Breast epithelium (tissue), 4 donors: Measurements from ENCODE around the gene TOGARAM1. TPM values are rescaled to one million over a fixed set of nuclear protein-coding genes. Genes with fewer than 3 reads are reported as not detected.

Source experiments
- DNase-seq, 2 donors: peaks; one replicate each; pipeline ENCODE4 v3.0.0-alpha.2; 2019; ENCODE audit warnings: low spot score in 2 of 2
- H3K27ac ChIP-seq, 2 donors: fragments of 200-600 bp; sonication (generic) in 1 of 2; one replicate each; pipeline ENCODE4 v1.5.1; 2016 to 2019; ENCODE audit warnings: mild to moderate bottlenecking in 1 of 2
- H3K27me3 ChIP-seq, 2 donors: fragments of 200-600 bp; sonication (generic) in 1 of 2; one replicate each; pipeline versions ENCODE4 v1.5.1 to v1.6.0; 2017 to 2019; ENCODE audit warnings: control low read depth in 1 of 2, mild to moderate bottlenecking in 1 of 2
- H3K36me3 ChIP-seq: fragments of 200-600 bp; one replicate; pipeline ENCODE4 v1.5.1; 2019
- H3K4me1 ChIP-seq, 2 donors: fragments of 200-600 bp; sonication (generic); one replicate each; pipeline ENCODE4 v1.5.1; 2016 to 2019; ENCODE audit warnings: control low read depth in 1 of 2
- H3K4me3 ChIP-seq, 3 donors: fragments of 200-600 bp; sonication (generic); 1 replicate in 2 of 3; 2 replicates in 1 of 3; pipeline ENCODE4 v1.5.1; 2016 to 2019; ENCODE audit warnings: mild to moderate bottlenecking in 3 of 3, moderate library complexity in 2 of 3
- H3K9me3 ChIP-seq, 2 donors: fragments of 200-600 bp; sonication (generic) in 1 of 2; one replicate each; pipeline ENCODE4 v1.5.1; 2016 to 2019; ENCODE audit warnings: control low read depth in 1 of 2
- POLR2A ChIP-seq: fragments of 450-650 bp; IDR thresholded peaks from one replicate; pipeline ENCODE4 v1.6.1; 2016; ENCODE audit warnings: antibody characterized with exemption, mild to moderate bottlenecking, moderate library complexity
- POLR2AphosphoS5 ChIP-seq, 3 donors: sonication (generic); formaldehyde crosslinking; IDR thresholded peaks; one replicate each; pipeline ENCODE4 v1.6.1; 2017; ENCODE audit warnings: antibody characterized with exemption in 3 of 3
- intact Hi-C: fragments of 100-400 bp; cut with DNase I; formaldehyde crosslinking; loops from one replicate; pipeline ENCODE4 v1.15.1; 2023; ENCODE audit warnings: low total_unique reads
- total RNA-seq, 3 donors: library from RNA; depleted of rRNA; stranded (reverse); fragments of >200 nt; gene quantifications; one replicate each; pipeline ENCODE4 v1.1.0, GENCODE V29; 2016
- TF ChIP-seq, protein P1 (sequence below), 3 donors: fragments of 450-650 bp; IDR thresholded peaks; one replicate each; pipeline ENCODE4 v1.5.1; 2016 to 2017; ENCODE audit warnings: antibody characterized with exemption in 3 of 3, mild to moderate bottlenecking in 3 of 3, moderate library complexity in 3 of 3

Gene TOGARAM1
- total RNA-seq, 3 donors from 2014 or later = 21.3 to 38.1 (median 22.9) TPM

DNA sequence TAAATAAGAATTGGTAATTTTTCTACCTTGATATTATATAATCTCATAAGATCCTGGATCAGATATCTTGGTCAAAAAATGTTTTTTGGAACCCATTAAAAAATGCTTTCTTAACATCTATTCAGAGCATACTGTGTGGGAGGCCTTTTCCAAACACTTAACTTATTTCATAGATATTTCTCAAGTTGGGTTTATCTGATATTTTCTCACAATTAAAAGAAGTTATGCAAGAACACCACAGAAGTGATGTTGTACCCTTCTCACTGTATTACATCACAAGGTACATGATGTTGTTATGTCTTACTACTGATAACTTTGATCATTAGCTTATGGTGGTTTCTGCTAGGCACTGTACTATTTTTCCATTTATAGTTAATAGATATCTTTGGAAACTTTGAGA, 98.6 kb downstream of the TOGARAM1 start:
- TF ChIP-seq POLR2AphosphoS5 (IDR thresholded peaks at IDR 0.05) (no peak), POLR2A (no peak)
- TF ChIP-seq, protein P1, sequence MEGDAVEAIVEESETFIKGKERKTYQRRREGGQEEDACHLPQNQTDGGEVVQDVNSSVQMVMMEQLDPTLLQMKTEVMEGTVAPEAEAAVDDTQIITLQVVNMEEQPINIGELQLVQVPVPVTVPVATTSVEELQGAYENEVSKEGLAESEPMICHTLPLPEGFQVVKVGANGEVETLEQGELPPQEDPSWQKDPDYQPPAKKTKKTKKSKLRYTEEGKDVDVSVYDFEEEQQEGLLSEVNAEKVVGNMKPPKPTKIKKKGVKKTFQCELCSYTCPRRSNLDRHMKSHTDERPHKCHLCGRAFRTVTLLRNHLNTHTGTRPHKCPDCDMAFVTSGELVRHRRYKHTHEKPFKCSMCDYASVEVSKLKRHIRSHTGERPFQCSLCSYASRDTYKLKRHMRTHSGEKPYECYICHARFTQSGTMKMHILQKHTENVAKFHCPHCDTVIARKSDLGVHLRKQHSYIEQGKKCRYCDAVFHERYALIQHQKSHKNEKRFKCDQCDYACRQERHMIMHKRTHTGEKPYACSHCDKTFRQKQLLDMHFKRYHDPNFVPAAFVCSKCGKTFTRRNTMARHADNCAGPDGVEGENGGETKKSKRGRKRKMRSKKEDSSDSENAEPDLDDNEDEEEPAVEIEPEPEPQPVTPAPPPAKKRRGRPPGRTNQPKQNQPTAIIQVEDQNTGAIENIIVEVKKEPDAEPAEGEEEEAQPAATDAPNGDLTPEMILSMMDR (IDR thresholded peaks at IDR 0.05) = no peak
- Histone ChIP-seq H3K27ac (no peak overlapping the region), H3K9me3 (peaks cover 0 to 14% of the 10 kb centered on the region in 2 donors), H3K36me3 (no peaks in the 10 kb centered on the region), H3K4me3 (no peak overlapping the region), H3K27me3 (no peaks in the 10 kb centered on the region), H3K4me1 (no peaks in the 10 kb centered on the region)
- intact Hi-C loops = no loop called here
- no peak for DNase-seq

DNA sequence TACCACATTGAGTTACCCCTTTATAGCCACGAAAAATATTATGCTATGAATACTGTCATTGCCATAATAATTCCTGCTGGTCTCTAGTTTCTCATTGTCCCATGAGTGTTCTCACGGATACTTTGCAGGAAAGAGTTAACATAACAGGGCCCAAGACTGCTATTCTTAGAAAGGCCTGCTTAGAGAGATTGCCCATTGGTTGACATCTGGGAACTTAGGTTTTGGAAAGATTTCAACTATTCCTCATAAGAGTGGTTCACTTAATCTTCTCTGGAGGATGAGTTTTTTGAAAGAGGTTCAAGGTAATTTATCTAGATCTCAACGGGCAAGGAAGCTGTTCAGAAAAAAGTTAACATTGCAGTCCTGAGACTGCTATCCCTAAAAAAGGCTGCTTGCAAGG, 103.5 kb downstream of the TOGARAM1 start:
- Histone ChIP-seq H3K4me1 (no peaks in the 10 kb centered on the region), H3K27ac (no peak overlapping the region), H3K27me3 (no peaks in the 10 kb centered on the region), H3K9me3 (no peaks in the 10 kb centered on the region), H3K36me3 (no peaks in the 10 kb centered on the region), H3K4me3 (no peak overlapping the region)
- intact Hi-C loops = no loop called here
- DNase-seq = no peak
- TF ChIP-seq, protein P1 (IDR thresholded peaks at IDR 0.05) = no peak
- TF ChIP-seq POLR2A = no peak
- no peak for TF ChIP-seq POLR2AphosphoS5 (IDR thresholded peaks at IDR 0.05)

- H3K27ac ChIP-seq = no peak overlapping the region
- intact Hi-C loops = no loop called here
These were observed 104.0 kb downstream of the TOGARAM1 start for GRCh38 chr14:45065956-45066355.

GRCh38 chr14:45066667-45067066, 104.7 kb downstream of the TOGARAM1 start:
- Histone ChIP-seq H3K9me3 (no peaks in the 10 kb centered on the region), H3K36me3 (no peaks in the 10 kb centered on the region), H3K27ac (no peak overlapping the region), H3K4me3 (no peak overlapping the region), H3K27me3 (no peaks in the 10 kb centered on the region), H3K4me1 (no peaks in the 10 kb centered on the region)
- intact Hi-C loops = no loop called here
- TF ChIP-seq, protein P1 (IDR thresholded peaks at IDR 0.05) = no peak
- TF ChIP-seq POLR2A = no peak
- TF ChIP-seq POLR2AphosphoS5 (IDR thresholded peaks at IDR 0.05) = no peak
- no peak for DNase-seq

More at GRCh38 chr14:45065956-45066355, 104.0 kb downstream of the TOGARAM1 start:
- Histone ChIP-seq H3K9me3 (no peaks in the 10 kb centered on the region), H3K4me1 (no peaks in the 10 kb centered on the region), H3K27me3 (no peaks in the 10 kb centered on the region), H3K4me3 (no peak overlapping the region), H3K36me3 (no peaks in the 10 kb centered on the region)
- no peak for TF ChIP-seq POLR2A
- TF ChIP-seq, protein P1 (IDR thresholded peaks at IDR 0.05) = no peak
- TF ChIP-seq POLR2AphosphoS5 (IDR thresholded peaks at IDR 0.05) = no peak
- no peak for DNase-seq

DNA sequence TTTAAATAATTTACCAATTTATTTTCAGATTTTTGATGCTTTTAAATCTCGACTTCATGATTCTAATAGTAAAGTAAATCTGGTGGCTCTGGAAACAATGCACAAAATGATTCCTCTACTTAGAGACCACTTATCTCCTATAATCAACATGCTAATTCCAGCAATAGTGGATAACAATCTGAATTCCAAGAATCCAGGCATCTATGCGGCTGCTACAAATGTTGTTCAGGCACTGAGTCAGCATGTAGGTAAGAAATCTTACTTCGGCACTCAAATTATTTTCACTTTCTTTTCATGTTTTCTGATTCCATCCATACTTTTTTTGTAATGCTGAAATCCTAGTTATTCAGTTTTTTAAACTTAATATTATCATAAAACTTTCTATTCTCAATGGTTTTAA, 106.4 kb downstream of the TOGARAM1 start:
- no peak for DNase-seq
- H3K27ac ChIP-seq = no peak overlapping the region
- H3K27me3 ChIP-seq = no peaks in the 10 kb centered on the region
- TF ChIP-seq POLR2A = no peak
- TF ChIP-seq, protein P1 (IDR thresholded peaks at IDR 0.05) = no peak
- intact Hi-C loops = no loop called here
- no peaks in the 10 kb centered on the region for H3K4me1 ChIP-seq
- no peak overlapping the region for H3K4me3 ChIP-seq
- H3K36me3 ChIP-seq = no peaks in the 10 kb centered on the region
- H3K9me3 ChIP-seq = no peaks in the 10 kb centered on the region
